ENCODE data around the gene WIPF1.

The WIPF1 gene, protein sequence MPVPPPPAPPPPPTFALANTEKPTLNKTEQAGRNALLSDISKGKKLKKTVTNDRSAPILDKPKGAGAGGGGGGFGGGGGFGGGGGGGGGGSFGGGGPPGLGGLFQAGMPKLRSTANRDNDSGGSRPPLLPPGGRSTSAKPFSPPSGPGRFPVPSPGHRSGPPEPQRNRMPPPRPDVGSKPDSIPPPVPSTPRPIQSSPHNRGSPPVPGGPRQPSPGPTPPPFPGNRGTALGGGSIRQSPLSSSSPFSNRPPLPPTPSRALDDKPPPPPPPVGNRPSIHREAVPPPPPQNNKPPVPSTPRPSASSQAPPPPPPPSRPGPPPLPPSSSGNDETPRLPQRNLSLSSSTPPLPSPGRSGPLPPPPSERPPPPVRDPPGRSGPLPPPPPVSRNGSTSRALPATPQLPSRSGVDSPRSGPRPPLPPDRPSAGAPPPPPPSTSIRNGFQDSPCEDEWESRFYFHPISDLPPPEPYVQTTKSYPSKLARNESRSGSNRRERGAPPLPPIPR

GRCh38 chr2:174597345-174598047 is at the start of gene WIPF1:
TSS of gene WIPF1 (minus strand) at chr2:174597804. CDS start at chr2:174585573, 12,231 bp downstream.
- DNase-seq (ENCODE audit: low read depth in 2 of 2), result no peak

GRCh38 chr2:174645296-174645695 is 47.7 kb upstream of the WIPF1 start:
- no peak for DNase-seq (ENCODE audit: low read depth in 2 of 2)

- no peak for DNase-seq (ENCODE audit: low read depth in 2 of 2)
Measured at GRCh38 chr2:174644406-174644805, 46.8 kb upstream of the WIPF1 start.

- no peak for DNase-seq (ENCODE audit: low read depth in 2 of 2)
Measured at GRCh38 chr2:174643356-174643755, 45.8 kb upstream of the WIPF1 start.

DNA sequence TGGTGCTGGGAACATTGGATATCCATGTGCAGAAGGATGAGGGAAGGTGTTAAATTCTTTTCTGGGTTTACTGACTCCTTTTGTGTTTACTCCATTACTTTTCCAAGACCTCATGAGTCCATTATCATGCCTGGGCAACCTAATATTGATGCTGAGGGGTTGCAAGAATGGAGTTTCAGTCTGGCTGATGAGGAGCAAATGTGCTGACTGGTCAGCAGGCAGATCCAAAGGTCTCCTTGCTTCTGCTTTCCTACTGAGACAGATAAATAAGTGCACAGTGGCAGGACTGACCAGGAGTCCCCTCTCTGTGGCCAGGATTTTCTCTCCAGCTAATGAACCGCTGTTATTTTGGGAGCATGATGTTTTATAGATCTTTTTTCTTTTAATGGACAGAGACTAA is 43.6 kb upstream of the WIPF1 start:
- no peak for DNase-seq (ENCODE audit: low read depth in 2 of 2)

DNA sequence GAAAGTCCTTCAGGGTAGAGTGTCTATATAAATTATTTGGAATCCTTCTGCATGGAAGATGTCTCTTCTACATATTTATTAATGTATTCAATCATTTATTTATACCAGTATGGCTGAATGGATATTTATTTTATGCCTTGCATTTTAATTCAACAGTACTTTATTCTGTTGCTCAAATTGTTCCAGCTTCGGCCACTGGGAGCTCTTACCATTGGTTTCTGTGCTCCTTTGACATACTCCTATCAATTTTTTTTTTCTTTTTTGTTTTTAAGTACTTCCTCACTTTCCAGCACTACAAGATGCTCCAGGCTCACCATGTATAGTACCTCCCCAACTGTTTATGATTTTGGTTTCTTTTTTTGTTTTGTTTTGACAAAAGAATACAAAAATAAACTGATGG is 39.4 kb upstream of the WIPF1 start:
- DNase-seq (ENCODE audit: low read depth in 2 of 2), result no peak

DNA sequence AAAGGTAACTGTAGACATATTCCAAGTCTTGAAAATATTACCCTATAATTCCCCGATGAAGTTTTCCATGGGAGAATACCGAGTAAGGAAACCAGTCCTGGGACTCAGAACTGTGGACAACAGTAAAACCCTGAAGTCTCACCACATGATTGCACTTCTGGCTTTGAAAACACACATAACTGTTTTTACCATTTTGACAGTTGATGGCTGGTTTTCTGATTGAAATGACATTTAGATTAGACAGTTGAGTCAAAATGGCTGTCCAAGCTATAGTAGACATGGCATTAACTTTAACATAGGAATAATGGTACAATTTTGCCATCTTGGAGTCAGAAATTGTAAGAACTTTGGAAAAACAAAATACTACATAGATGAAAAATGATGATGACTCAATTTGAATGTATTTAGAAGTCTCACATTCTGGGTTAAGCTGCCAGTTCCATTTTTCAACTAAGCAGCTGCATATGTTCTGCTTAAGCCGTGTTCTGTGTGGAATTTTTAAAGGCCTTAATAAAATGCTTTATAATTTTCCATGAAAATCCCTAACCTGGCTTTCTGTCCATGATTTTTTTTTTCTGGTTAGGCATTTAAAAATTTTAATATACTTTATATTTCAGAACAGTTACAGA is 38.3 kb upstream of the WIPF1 start:
- DNase-seq (ENCODE audit: low read depth in 2 of 2), result peak; percentile 43 to 55

DNA sequence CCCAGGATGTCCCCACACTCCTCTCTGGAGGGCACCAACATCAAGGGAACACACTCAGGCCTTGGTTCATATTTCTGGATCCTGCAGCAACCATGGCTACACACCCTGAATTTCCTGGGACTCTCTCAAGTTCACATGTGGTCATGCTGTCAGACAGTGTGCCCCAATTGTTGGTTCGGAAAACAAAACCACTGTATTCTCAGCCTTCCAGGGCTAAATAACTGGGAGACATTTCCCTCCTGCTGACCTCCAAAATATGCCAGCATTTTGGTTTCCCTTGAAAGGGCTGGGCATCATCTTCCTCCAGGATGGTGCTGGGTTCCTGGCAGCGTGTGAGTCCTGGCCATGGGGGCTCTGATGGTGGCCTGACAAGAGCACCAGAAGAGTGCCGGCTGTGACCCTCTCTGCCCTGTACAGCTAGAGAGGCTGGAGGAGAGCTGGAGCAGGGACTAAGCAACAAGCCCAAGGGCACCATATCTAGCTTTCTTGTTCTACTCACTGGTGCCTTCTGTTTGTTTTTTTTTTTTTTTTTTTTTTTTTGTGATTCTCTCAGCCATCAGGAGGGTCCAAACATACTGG is 37.5 kb upstream of the WIPF1 start:
- DNase-seq (ENCODE audit: low read depth in 2 of 2), result no peak

DNA sequence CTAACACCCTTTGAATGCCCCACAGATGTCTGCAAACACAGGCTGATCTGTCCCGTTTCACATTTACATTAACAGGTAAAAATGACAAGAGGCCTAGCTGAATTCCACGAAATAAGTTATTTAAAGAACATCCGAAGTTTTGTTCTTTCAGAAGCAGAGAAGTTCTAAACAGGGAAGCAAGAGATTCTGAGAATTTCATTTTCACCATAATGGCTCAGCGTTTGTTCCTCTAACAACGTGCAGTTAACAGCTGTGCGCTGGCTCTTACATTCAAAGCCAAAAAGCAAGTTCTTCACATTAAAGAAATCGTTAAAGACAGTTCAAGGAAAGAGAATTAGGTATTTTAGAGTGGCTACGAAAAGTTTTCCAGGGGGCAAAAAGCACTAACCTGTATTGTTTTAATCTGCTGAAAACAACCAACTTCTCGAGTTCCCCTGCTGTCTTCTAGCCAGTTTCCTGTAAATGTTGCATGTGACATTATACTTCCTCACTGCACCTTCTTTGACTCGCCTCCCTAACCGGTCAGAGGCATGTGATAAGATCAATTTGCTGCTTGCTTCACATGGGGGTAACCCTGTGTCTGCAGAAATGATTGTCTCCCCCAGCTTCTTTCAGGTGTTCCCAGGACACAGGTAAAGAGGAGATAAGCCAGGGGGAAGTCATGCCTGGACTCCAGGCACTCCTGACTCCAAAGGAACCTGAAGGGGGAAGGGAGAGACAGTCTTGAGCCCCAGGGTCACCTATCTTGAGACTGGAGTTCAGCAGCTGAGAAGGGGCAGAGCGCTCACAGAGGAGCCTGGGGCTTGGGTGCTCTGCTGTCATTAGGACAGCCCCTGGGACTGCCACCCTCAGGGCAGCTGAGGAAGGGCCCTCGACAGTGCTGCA is 36.8 kb upstream of the WIPF1 start:
- DNase-seq (ENCODE audit: low read depth in 2 of 2), result no peak

DNA sequence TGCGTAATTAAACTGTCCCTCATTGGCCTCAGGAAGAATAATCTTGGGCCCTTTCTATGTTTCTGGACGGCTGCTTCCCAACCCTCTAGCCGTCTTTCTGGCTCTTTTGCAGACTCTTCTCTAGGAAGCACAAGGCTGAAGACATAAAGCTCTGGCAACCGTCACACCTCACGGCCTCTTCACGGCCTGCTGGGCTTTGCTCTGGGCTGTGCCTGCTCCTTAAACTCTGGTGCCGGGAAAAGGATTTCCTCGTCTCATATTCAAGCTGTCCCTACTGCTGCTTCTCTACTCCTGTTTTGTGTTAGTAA is 36.0 kb upstream of the WIPF1 start:
- no peak for DNase-seq (ENCODE audit: low read depth in 2 of 2)

DNA sequence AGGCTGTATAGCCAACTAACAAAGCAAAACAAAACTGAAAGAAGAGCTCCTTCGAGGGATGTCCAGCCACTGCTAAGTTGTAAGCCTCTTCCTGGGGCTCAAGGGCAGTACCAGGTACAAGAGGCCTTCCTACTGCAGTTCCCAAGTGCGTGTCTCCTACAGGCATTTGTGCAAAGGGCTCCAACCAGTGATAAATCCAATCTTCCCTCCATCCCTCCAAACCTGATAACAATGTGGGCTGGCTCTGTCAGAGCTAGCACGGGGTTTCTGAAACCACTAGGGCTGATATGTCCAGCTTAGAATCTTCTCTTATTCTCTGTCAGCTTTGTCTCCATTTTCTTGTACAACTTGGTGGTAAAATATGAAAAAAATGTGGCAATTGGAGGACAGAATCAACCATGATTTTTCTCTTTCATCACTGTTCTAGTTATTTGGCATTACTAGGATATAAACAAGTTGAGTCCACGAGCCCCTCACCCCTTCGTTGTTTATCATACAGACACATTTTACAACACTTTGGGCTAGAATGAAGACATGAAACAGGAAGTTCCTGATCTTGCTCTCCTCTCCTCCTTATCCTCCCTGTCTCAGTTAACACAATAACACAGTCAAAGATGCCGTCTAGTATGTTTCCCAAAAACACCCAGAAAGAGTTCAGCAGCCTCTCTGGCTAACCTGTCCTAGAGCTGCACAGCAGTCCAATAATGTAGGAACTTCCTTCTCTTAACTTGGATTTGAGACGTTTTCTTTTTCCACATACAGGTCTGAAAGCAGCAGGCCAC is 35.4 kb upstream of the WIPF1 start:
- no peak for DNase-seq (ENCODE audit: low read depth in 2 of 2)

- peak; percentile 85 to 86 for DNase-seq (ENCODE audit: low read depth in 2 of 2)
Measured at GRCh38 chr2:174631009-174631981, 33.7 kb upstream of the WIPF1 start.

DNA sequence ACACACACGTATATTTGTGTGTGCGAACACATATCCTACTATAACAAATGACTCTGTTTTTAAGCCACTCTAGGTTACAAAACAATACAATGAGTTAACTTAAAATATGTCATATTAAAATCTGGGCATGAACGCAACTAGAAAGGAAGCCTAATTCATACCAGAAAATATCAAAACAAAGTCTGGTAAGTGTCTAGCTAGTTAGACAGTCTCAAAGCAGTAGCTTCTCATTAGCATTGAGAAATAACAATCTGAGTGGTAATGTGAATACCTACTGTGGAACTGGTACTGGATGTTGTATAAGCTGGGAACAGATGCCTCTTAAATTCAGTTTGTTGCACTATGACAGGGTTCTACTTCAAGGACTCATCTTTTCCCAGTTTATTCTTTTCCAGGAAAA is 32.5 kb upstream of the WIPF1 start:
- no peak for DNase-seq (ENCODE audit: low read depth in 2 of 2)

GRCh38 chr2:174629506-174629905 is 31.9 kb upstream of the WIPF1 start:
- DNase-seq (ENCODE audit: low read depth in 2 of 2), result no peak

DNA sequence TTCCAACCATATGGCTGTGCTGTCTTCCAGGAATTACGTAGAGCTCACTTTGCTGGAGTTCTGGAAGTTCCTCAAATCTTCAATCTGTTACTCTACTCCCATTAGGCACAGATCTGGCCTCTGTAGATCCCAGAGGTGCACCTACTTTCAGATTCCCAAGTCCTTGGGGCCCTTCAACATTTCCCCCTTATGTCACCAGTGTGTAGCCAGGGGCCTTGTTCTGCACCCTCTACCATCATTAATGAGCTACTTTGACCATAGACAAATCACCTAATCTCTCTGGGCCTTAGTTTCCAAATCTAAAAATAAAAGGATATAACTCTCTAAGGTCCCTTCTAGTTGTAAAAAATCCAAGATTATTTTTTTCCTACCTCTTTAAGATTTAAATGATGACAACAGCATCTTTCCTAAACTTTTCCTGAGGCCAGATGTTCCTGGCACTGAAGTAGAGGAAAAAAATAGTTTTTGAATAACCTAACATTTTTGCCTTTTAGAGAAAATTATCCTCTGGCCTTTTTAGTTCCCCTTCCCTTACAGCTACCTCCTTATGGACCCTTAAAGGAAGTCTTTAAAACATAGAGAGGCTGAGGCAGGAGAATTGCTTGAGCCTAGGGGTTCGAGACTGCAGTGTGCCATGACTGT is 31.0 kb upstream of the WIPF1 start:
- no peak for DNase-seq (ENCODE audit: low read depth in 2 of 2)

GRCh38 chr2:174627216-174627615 is 29.6 kb upstream of the WIPF1 start:
- no peak for DNase-seq (ENCODE audit: low read depth in 2 of 2)

DNA sequence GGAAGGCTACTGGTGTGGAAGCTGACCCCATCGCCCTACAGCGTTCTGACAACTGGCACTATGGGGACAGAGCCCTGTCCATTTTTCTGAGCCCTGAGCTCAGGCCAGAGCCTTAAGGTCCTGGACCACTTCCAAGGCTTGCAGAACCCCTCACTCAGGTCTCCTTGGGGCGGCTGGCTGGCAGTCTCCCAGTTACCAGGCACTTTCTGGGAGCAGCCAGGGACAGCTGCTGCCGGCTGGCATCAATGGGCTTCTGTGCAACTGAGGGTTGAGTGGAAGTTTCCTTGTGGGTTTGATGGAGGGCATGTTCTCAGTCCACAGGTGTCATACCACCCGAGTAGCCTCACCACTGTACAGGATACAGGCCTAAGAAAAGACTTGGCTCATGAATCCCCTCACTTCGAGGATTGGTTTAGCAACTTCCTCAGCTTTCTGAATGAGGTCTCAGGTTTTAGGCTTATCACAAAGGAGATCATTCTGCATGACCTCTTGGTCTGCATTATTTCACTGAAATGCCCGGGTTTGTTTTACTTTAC is 27.4 kb upstream of the WIPF1 start:
- DNase-seq (ENCODE audit: low read depth in 2 of 2), result no peak

GRCh38 chr2:174623690-174624089 is 26.1 kb upstream of the WIPF1 start:
- no peak for DNase-seq (ENCODE audit: low read depth in 2 of 2)

All from fibroblast of skin of left biceps (primary cell).